GM21717 (cell line): ENCODE data around the gene IFNK.
"Not testable (repeated sequence)": the region's sequence is repeated elsewhere in the genome, so short reads cannot be mapped to it uniquely, and the experiment has no call there.

Experiments used
- ATAC-seq: cut with Tn5 transposase; IDR thresholded peaks from one replicate; pipeline ENCODE4 v1.9.1; 2021; ENCODE audit warnings: mild to moderate bottlenecking, moderate library complexity; ENCODE audit not compliant: unreplicated experiment

The IFNK gene

DNA sequence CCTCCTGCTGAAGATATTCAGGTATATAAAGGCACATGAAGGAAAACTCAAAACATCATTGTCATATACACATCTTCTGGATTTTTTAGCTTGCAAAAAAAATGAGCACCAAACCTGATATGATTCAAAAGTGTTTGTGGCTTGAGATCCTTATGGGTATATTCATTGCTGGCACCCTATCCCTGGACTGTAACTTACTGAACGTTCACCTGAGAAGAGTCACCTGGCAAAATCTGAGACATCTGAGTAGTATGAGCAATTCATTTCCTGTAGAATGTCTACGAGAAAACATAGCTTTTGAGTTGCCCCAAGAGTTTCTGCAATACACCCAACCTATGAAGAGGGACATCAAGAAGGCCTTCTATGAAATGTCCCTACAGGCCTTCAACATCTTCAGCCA, at the start of gene IFNK:
TSS of gene IFNK (plus strand) at position 55 of the 400 bp plus-strand sequence. CDS start at position 102, 47 bp downstream.
- ATAC-seq, result no peak

- no peak for ATAC-seq
Measured at GRCh38 chr9:27474305-27474704, 49.8 kb upstream of the IFNK start.

GRCh38 chr9:27475057-27475595, 49.0 kb upstream of the IFNK start:
- ATAC-seq, result no peak

DNA sequence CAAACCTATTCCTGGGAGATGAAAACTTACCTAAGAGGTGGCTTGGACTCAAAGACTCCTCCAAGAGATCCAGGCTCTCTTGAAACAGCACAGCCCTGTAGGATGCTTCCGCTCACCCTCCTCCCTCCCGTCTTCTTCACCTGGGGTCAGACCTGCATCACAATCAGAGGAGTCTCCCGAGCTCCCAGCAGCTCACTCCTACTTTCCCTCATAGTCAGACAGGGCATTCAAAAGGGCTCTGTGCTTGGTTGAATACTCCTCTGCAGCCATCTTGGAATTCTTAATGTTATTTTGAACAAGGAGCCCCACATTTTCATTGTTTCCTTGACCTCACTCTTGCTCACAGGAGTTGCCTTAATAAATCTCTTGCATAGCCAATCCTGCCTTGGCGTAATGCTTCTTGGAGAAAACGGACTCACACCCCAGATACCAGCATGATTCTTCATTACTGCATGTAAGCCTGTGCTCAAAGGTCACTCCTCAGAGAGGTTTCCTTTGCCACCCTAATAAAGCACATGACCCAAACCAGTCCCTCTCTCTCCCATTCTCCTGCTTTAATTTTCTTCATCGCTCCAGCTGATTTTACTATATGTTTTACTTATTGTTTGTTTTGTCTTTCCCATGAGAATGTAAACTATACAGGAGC, 47.1 kb upstream of the IFNK start:
- ATAC-seq, result no peak

- ATAC-seq, result no peak
Measured at GRCh38 chr9:27478322-27478721, 45.8 kb upstream of the IFNK start.

- no peak for ATAC-seq
Measured at GRCh38 chr9:27482709-27483108, 41.4 kb upstream of the IFNK start.

DNA sequence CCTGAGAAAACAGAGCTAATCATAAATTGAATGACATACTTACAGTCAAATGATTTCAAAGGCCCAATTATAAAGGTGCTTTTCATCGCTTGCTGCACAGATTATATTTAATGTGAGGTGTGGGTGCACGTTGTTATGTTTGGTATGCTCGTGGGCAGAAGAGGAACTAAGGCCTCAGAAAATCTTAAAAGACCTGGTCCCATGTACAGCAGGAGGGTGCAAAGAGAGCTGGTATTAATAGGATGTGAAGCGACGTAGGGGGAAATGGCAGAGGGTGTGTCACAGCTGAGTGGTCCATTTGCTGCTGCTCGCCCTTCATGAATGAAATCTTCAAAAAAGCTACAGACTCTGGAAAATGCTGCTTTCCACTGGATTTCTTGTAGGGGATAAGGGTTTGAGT, 40.5 kb upstream of the IFNK start:
- ATAC-seq, result no peak

GRCh38 chr9:27485158-27485557, 38.9 kb upstream of the IFNK start:
- peak; percentile 77 for ATAC-seq

DNA sequence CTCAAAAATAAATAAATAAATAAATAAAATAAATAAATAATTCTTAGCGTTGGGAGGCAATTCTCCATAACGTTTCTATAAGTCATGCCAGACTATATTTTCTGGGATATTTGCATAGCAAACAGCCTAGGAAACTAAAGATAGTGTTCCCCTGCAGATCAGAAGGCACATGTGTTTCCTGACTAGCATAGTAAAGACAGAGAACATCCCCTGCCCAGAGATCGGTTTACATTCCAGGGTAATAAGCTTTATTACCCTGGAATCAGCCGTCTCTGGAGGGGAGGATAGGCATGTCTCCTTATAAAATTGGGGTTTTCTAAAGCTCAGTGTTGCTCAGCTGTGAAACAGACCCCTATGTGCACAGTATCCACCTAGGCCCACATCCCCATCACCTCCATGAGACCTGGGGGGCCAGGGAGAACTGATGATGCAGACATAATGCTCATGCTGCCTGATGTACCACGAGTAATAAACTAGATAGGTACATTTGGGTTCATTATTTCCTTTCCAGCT, 36.9 kb upstream of the IFNK start:
- ATAC-seq, result no peak

GRCh38 chr9:27487927-27488326, 36.2 kb upstream of the IFNK start:
- no peak for ATAC-seq

DNA sequence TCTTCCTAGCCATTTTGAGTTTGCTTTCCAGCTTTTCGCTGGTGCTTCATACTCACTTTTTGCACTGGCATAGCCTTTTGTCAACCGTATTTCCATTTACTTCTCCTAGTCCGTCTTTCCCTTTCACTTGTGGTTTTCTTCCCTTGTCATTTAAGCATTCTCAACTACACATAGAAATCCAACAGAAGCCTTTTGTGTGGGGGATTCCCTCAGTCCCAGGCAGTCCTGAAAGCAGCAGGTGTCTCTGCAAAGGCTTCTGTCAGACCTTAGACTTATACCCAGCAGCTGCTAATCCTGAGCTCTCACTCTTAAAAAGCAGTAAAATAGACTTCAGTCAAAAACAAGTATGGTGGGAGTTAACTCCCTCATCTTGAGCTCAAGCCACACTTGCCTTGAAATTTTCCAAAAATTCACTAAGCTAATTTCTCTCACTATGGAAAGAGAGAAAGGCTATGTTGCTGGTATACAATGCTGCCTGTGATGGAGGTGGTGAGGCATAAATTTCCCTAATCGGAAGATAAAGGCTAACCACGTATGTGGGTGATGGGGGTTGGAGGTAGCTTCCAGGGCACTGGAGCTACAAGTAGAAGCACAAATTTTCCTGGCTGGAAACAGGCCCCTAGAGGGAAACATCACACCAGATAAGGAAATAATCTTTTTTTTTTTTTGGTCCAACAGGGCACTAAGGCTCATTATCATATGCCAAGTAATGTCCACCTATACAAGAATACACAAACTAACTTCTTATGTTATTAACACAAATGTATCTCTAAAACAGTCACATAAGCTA, 34.8 kb upstream of the IFNK start:
- ATAC-seq, result peak; percentile 89

DNA sequence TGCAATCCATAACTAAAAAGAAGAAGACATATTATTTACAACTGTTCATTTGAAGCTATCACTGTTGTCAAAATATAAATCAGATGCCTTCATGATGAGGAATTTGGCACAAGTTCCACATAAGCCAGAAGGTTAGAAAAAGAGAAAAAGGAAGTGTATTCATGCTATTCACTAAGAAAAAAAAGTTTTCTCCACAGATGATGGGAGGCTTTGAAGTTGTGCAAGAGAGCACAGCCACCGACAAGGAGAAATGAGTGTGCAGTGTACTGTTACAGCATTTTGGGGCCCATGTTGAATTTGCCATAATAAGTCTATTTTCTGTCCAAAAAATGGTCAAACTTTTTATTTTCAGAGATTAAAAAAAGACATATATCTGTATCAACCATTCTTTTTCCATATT, 32.9 kb upstream of the IFNK start:
- no peak for ATAC-seq

DNA sequence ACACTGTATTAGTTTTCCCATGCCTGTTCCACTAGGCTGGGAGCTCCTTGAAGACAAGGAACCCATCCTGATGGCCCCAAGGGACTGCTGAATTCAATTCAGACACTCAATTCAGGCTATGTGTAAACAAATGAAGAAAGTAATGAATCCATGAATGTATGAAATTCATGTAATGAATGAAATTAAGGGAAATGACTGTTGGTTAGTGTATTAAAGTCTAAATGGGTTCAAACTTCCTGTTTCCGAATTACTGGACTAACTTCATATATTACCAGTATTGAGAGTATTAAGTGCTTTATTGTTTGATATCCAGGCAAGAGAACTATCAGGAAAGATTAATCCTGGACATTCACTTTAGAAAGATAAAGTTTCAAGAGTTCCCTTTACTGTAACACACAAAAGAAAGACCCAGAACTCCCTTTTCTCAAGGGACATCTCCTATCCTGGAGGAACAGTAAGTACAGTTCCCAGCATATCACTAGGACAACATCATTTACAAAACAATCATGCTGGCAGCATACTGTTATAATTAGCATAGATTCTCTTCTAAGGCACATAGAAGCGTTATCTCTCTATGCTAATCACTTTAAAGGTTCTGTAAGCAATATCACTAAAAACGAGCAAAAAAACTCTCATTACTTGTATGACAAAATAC, 28.5 kb upstream of the IFNK start:
- no peak for ATAC-seq

DNA sequence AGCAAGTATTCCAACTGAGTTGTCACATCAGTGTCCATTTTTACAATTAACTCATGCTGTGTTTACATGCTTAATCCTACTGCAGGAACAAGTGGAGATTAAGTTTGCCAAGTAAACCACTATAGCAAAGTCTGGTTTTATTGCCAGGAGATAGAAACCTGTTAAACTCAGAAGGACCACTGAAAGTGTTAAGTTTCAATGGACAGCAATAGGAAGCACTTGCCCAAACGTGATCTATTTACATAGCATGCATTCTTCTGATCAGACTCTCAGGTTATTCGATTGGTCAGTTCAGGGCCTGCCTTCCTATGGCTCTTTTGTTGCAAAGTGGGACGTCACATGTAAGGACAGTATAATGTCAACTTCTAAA, 28.0 kb upstream of the IFNK start:
- no peak for ATAC-seq

GRCh38 chr9:27497883-27498417, 26.1 kb upstream of the IFNK start:
- no peak for ATAC-seq

DNA sequence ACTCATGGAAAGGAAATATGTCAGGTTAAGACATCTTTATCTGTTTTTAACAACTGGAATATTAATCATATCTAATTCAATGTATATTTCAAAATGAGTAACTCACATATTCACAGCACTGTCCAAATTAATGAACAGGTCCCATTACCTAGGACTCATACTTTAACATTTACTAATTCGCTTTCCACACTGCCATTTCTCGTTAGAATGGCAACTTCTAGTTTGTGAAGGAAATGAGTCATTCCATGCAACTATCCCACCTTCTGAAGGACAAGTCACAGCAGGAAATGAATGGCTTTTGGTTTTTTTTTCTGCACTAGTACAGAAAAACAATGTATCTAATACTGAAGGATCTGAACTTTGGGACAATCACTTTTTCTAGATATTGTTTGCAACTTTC, 24.6 kb upstream of the IFNK start:
- peak; percentile 61 for ATAC-seq

GRCh38 chr9:27500902-27501301, 23.2 kb upstream of the IFNK start:
- not testable (repeated sequence) for ATAC-seq

- ATAC-seq, result no peak
Measured at GRCh38 chr9:27503623-27504022, 20.5 kb upstream of the IFNK start.

DNA sequence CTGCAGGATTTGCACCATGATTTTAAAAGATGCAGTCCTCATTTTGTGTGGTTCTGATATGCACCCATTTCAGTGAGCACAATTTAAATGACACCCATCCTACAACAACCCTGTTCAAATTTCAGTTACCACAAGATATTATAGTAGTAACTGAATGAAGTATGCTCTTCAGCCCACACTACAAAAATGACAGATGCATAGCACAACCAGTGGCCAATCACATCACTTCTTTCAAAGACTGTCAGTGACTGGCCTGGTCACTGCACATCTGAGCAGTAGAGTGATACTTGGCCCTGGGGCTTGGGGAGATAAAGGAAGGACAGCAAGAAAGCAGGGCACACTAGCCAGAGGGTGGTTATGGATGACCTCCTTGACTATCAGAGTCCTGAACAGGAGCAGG, 19.8 kb upstream of the IFNK start:
- no peak for ATAC-seq

- ATAC-seq, result no peak
Measured at GRCh38 chr9:27505744-27506161, 18.3 kb upstream of the IFNK start.

- no peak for ATAC-seq
Measured at GRCh38 chr9:27506981-27507380, 17.1 kb upstream of the IFNK start.
